ENCODE measurements around the gene TIA1. TPM values are rescaled to one million over a fixed set of nuclear protein-coding genes. Genes with fewer than 3 reads are reported as not detected.

Gene TIA1
- total RNA-seq, 2 experiments from 2014 or later, result 81.8 to 93.8 TPM

- DNase-seq (no peak), ATAC-seq (no peak)
- Mint-ChIP-seq H3K9me3 (no peaks in the 10 kb centered on the region), H3K36me3 (ENCODE audit: low read depth) (peaks cover 22% of the 10 kb centered on the region), H3K4me3 (no peak overlapping the region), H3K27me3 (no peaks in the 10 kb centered on the region), H3K4me1 (ENCODE audit: low read depth) (peaks cover 15% of the 10 kb centered on the region), H3K27ac (peak overlapping the region; percentile 77)
- ChIA-PET CTCF (no interaction called here), POLR2A (interaction anchor here (1.0 kb wide), 1 partner anchor 20 kb away, joined by 4 read pairs; the partner anchor contains the start of gene C2orf42)
- intact Hi-C loops (cut with micrococcal nuclease), result no loop called here
- TF ChIP-seq CTCF (IDR thresholded peaks at IDR 0.05), result no peak
Observed at GRCh38 chr2:70211595-70211994, 36.8 kb downstream of the TIA1 start.

GRCh38 chr2:70204452-70204851 lies 44.0 kb downstream of the TIA1 start:
- no peak for DNase-seq
- no peaks in the 10 kb centered on the region for H3K27me3 Mint-ChIP-seq
- POLR2A ChIA-PET, result interaction anchor here (1.7 kb wide), 1 partner anchor 14 kb away, joined by 5 read pairs; the partner anchor contains the start of gene C2orf42
- CTCF ChIA-PET, result interaction anchor here (1.4 kb wide), 1 partner anchor 10 kb away, joined by 3 read pairs; no protein-coding TSS in a partner anchor
- H3K4me1 Mint-ChIP-seq (ENCODE audit: low read depth), result no peaks in the 10 kb centered on the region
- no peak overlapping the region for H3K27ac Mint-ChIP-seq
- no peak for ATAC-seq
- TF ChIP-seq CTCF (IDR thresholded peaks at IDR 0.05), result no peak
- H3K9me3 Mint-ChIP-seq, result no peaks in the 10 kb centered on the region
- intact Hi-C loops (cut with micrococcal nuclease), result no loop called here
- H3K4me3 Mint-ChIP-seq, result no peak overlapping the region
- no peaks in the 10 kb centered on the region for H3K36me3 Mint-ChIP-seq (ENCODE audit: low read depth)

GRCh38 chr2:70203086-70203485 lies 45.3 kb downstream of the TIA1 start:
- POLR2A ChIA-PET, result no interaction called here
- no peak for DNase-seq
- intact Hi-C loops (cut with micrococcal nuclease), result no loop called here
- Mint-ChIP-seq H3K4me3 (no peak overlapping the region), H3K36me3 (ENCODE audit: low read depth) (no peaks in the 10 kb centered on the region), H3K9me3 (no peaks in the 10 kb centered on the region), H3K27me3 (no peaks in the 10 kb centered on the region), H3K4me1 (ENCODE audit: low read depth) (no peaks in the 10 kb centered on the region), H3K27ac (no peak overlapping the region)
- TF ChIP-seq CTCF (IDR thresholded peaks at IDR 0.05), result no peak
- no peak for ATAC-seq
- CTCF ChIA-PET, result interaction anchor here (1.4 kb wide), 1 partner anchor 12 kb away, joined by 3 read pairs; no protein-coding TSS in a partner anchor

- intact Hi-C loops (cut with micrococcal nuclease), result no loop called here
- POLR2A ChIA-PET, result interaction anchor here (3.1 kb wide), 1 partner anchor 11 kb away, joined by 14 read pairs; the partner anchor contains the start of gene C2orf42
- DNase-seq (no peak), ATAC-seq (no peak)
- no peak for TF ChIP-seq CTCF (IDR thresholded peaks at IDR 0.05)
- Mint-ChIP-seq H3K9me3 (no peaks in the 10 kb centered on the region), H3K4me3 (no peak overlapping the region), H3K27me3 (no peaks in the 10 kb centered on the region), H3K36me3 (ENCODE audit: low read depth) (no peaks in the 10 kb centered on the region), H3K27ac (no peak overlapping the region), H3K4me1 (ENCODE audit: low read depth) (no peaks in the 10 kb centered on the region)
- CTCF ChIA-PET, result interaction anchor here (1.2 kb wide), 1 partner anchor 478 kb away, joined by 4 read pairs; no protein-coding TSS in a partner anchor
Observed at GRCh38 chr2:70202236-70202806, 46.1 kb downstream of the TIA1 start.

- intact Hi-C loops (cut with micrococcal nuclease), result no loop called here
- CTCF ChIA-PET, result interaction anchor here (1.2 to 1.9 kb wide), 2 partner anchors 10 to 477 kb away, joined by 4 to 6 read pairs; partner anchors contain the start of gene C2orf42
- POLR2A ChIA-PET, result interaction anchor here (3.1 kb wide), 1 partner anchor 11 kb away, joined by 14 read pairs; the partner anchor contains the start of gene C2orf42
- ATAC-seq (no peak), DNase-seq (no peak)
- TF ChIP-seq CTCF (IDR thresholded peaks at IDR 0.05), result no peak
- Mint-ChIP-seq H3K36me3 (ENCODE audit: low read depth) (no peaks in the 10 kb centered on the region), H3K4me1 (ENCODE audit: low read depth) (no peaks in the 10 kb centered on the region), H3K4me3 (no peak overlapping the region), H3K27ac (no peak overlapping the region), H3K27me3 (no peaks in the 10 kb centered on the region), H3K9me3 (no peaks in the 10 kb centered on the region)
Observed at GRCh38 chr2:70201831-70202230, 46.6 kb downstream of the TIA1 start.

Data from activated CD8-positive, alpha-beta T cell treated with anti-CD3 and anti-CD28 coated beads for 36 hours (primary cell).